HepG2 (cell line): ENCODE data around the gene SVOP. TPM values are rescaled to one million over a fixed set of nuclear protein-coding genes. Genes with fewer than 3 reads are reported as not detected.

Experiments used
- CBX5 ChIP-seq: sonication (generic); formaldehyde crosslinking; IDR thresholded peaks from 2 replicates; pipeline ENCODE4 v1.4.0; 2020; ENCODE audit warnings: missing genetic modification reagents, borderline replicate concordance
- CTCF ChIP-seq: sonication (generic); formaldehyde crosslinking; IDR thresholded peaks from 2 replicates; pipeline ENCODE4 v1.5.0; 2020; ENCODE audit warnings: mild to moderate bottlenecking, missing genetic modification reagents, moderate library complexity
- GABPA ChIP-seq, 2 experiments: IDR thresholded peaks; 2 replicates each; pipeline ENCODE4 v1.6.1; 2011 to 2016; ENCODE audit warnings: low read depth in 2 of 2, low read length in 1 of 2, missing biosample characterization in 1 of 2, missing genetic modification characterization in 1 of 2
- RAD21 ChIP-seq: fragments of 450-650 bp; formaldehyde crosslinking; IDR thresholded peaks from 2 replicates; pipeline ENCODE4 v1.5.0; 2020; ENCODE audit warnings: mild to moderate bottlenecking
- TEAD2 ChIP-seq: sonication (generic); formaldehyde crosslinking; IDR thresholded peaks from 2 replicates; pipeline ENCODE4 v1.9.0; 2021; ENCODE audit warnings: missing genetic modification reagents
- UBTF ChIP-seq: sonication (generic); formaldehyde crosslinking; IDR thresholded peaks from 2 replicates; pipeline ENCODE4 v1.4.0; 2020; ENCODE audit warnings: mild to moderate bottlenecking, missing genetic modification reagents
- ZNF275 ChIP-seq: sonication (generic); formaldehyde crosslinking; IDR thresholded peaks from 2 replicates; pipeline ENCODE4 v1.8.0; 2022; ENCODE audit warnings: missing genetic modification reagents, mild to moderate bottlenecking, inconsistent platforms, borderline replicate concordance
- ZNF775 ChIP-seq: sonication (generic); formaldehyde crosslinking; IDR thresholded peaks from 2 replicates; pipeline ENCODE4 v1.4.0; 2020; ENCODE audit warnings: missing genetic modification reagents, mild to moderate bottlenecking, moderate library complexity, borderline replicate concordance
- polyA plus RNA-seq, 8 experiments: library from polyadenylated mRNA; depleted of rRNA in 3 of 8; stranded (reverse) in 7 of 8; unstranded in 1 of 8; fragments of >200 nt; fragmentation: Illumina TruSeq in 4 of 8; extraction: Trizol in 4 of 8; gene quantifications; 2 replicates each; pipeline versions ENCODE4 v1.2.1 to v1.2.3, GENCODE V29; 2011 to 2016; ENCODE audit warnings: low read depth in 4 of 8, missing spikeins in 1 of 8, mixed read lengths in 1 of 8; ENCODE audit not compliant: insufficient read depth in 1 of 8
- total RNA-seq, 5 experiments: library from RNA; depleted of rRNA; stranded (reverse); fragments of >200 nt; fragmentation: Illumina TruSeq; extraction: Trizol; gene quantifications; 2 replicates each; pipeline ENCODE4 v1.2.3, GENCODE V29; 2016; ENCODE audit warnings: low read depth in 1 of 5

The SVOP gene
- total and polyA plus RNA-seq, 2 of the 13 experiments (the other 11 are each of a cell fraction or from before 2014, with no cell fraction given) = not detected

GRCh38 chr12:108884116-108885012 lies 136.5 kb downstream of the SVOP start (continued):
- no peak for TF ChIP-seq ZNF275 (CRISPR knock-in tag)
- peak; percentile 45 for TF ChIP-seq RAD21
- TF ChIP-seq UBTF (CRISPR knock-in tag) = no peak
- peak; percentile 66 for TF ChIP-seq CTCF
- no peak for TF ChIP-seq ZNF775 (CRISPR knock-in tag)
- TF ChIP-seq TEAD2 (CRISPR knock-in tag) = no peak
- TF ChIP-seq CBX5 (CRISPR knock-in tag) = no peak
- no peak for TF ChIP-seq GABPA (IDR thresholded peaks at IDR 0.05; ENCODE audit: low read depth, low read length)
- no peak for TF ChIP-seq GABPA (CRISPR knock-in tag; IDR thresholded peaks at IDR 0.05; ENCODE audit: low read depth)
